Liver (tissue), 9 donors: ENCODE measurements around the gene CXCR6. TPM values are rescaled to one million over a fixed set of nuclear protein-coding genes. Genes with fewer than 3 reads are reported as not detected.

Source experiments
- DNase-seq: peaks from one replicate; pipeline ENCODE4 v3.0.0-alpha.2; 2017; ENCODE audit warnings: low spot score
- H3K27ac ChIP-seq, 2 donors: one replicate each; pipeline ENCODE4 v1.7.0; 2013; ENCODE audit warnings: inconsistent platforms in 2 of 2, low read length in 2 of 2, control low read depth in 1 of 2, low read depth in 1 of 2, mild to moderate bottlenecking in 1 of 2
- H3K27me3 ChIP-seq, 4 donors: one replicate each; pipeline versions ENCODE4 v1.6.1 to v1.7.0; 2013; ENCODE audit warnings: low read length in 3 of 4, inconsistent platforms in 1 of 4, mild to moderate bottlenecking in 1 of 4, moderate library complexity in 1 of 4; ENCODE audit not compliant: control insufficient read depth in 4 of 4, insufficient read depth in 4 of 4
- H3K36me3 ChIP-seq, 4 donors: one replicate each; pipeline versions ENCODE4 v1.6.1 to v1.7.0; 2013; ENCODE audit warnings: low read length in 3 of 4, mild to moderate bottlenecking in 3 of 4, low read depth in 1 of 4, moderate library complexity in 1 of 4; ENCODE audit not compliant: control insufficient read depth in 4 of 4, insufficient read depth in 3 of 4
- H3K4me1 ChIP-seq, 4 donors: one replicate each; pipeline versions ENCODE4 v1.6.1 to v1.7.0; 2013; ENCODE audit warnings: low read length in 3 of 4, mild to moderate bottlenecking in 3 of 4, moderate library complexity in 1 of 4; ENCODE audit not compliant: control insufficient read depth in 4 of 4, insufficient read depth in 4 of 4
- H3K4me3 ChIP-seq, 3 donors: one replicate each; pipeline versions ENCODE4 v1.6.1 to v1.7.0; 2013; ENCODE audit warnings: low read length in 3 of 3, control low read depth in 1 of 3, low read depth in 1 of 3, mild to moderate bottlenecking in 1 of 3
- H3K9ac ChIP-seq, 2 donors: one replicate each; pipeline ENCODE4 v1.7.0; 2013; ENCODE audit warnings: low read length in 2 of 2, mild to moderate bottlenecking in 2 of 2, moderate library complexity in 2 of 2, control low read depth in 1 of 2, low read depth in 1 of 2
- H3K9me3 ChIP-seq, 4 donors: one replicate each; pipeline versions ENCODE4 v1.6.1 to v1.7.0; 2013; ENCODE audit warnings: low read length in 3 of 4; ENCODE audit not compliant: control insufficient read depth in 4 of 4
- EGR1 ChIP-seq, 2 donors: IDR thresholded peaks; 2 replicates each; pipeline ENCODE4 v1.6.1; 2016 to 2018; ENCODE audit warnings: antibody characterized with exemption in 2 of 2, low read depth in 2 of 2
- FOXA1 ChIP-seq: IDR thresholded peaks from 2 replicates; pipeline ENCODE4 v1.6.1; 2016; ENCODE audit warnings: antibody characterized with exemption
- FOXA2 ChIP-seq: IDR thresholded peaks from 2 replicates; pipeline ENCODE4 v1.6.1; 2016; ENCODE audit warnings: antibody characterized with exemption
- GABPA ChIP-seq, 2 donors: IDR thresholded peaks in 1 of 2; conservative IDR thresholded peaks in 1 of 2; 2 replicates each; pipeline ENCODE4 v1.6.1; 2016; ENCODE audit warnings: antibody characterized with exemption in 2 of 2, mild to moderate bottlenecking in 1 of 2, moderate library complexity in 1 of 2
- HNF4A ChIP-seq, 2 donors: conservative IDR thresholded peaks; 2 replicates each; pipeline ENCODE4 v1.6.1; 2016; ENCODE audit warnings: antibody characterized with exemption in 2 of 2, mild to moderate bottlenecking in 2 of 2
- HNF4G ChIP-seq: IDR thresholded peaks from 2 replicates; pipeline ENCODE4 v1.6.1; 2016; ENCODE audit warnings: antibody characterized with exemption
- JUND ChIP-seq, 2 donors: IDR thresholded peaks; 2 replicates each; pipeline ENCODE4 v1.6.1; 2016; ENCODE audit warnings: antibody characterized with exemption in 2 of 2
- NR2F2 ChIP-seq: IDR thresholded peaks from 2 replicates; pipeline ENCODE4 v1.6.1; 2016; ENCODE audit warnings: antibody characterized with exemption
- RAD21 ChIP-seq, 2 donors: IDR thresholded peaks; 2 replicates each; pipeline ENCODE4 v1.6.1; 2016; ENCODE audit warnings: antibody characterized with exemption in 2 of 2, mild to moderate bottlenecking in 2 of 2
- RXRA ChIP-seq, 2 donors: IDR thresholded peaks; 2 replicates each; pipeline ENCODE4 v1.6.1; 2017 to 2018; ENCODE audit warnings: antibody characterized with exemption in 2 of 2, mild to moderate bottlenecking in 1 of 2
- TAF1 ChIP-seq: conservative IDR thresholded peaks from 2 replicates; pipeline ENCODE4 v1.6.1; 2016; ENCODE audit warnings: antibody characterized with exemption, mild to moderate bottlenecking
- YY1 ChIP-seq: IDR thresholded peaks from 2 replicates; pipeline ENCODE4 v1.6.1; 2016; ENCODE audit warnings: antibody characterized with exemption, mild to moderate bottlenecking
- WGBS: extraction: QIAGEN DNeasy Blood & Tissue Kit; methylation state at CpG from one replicate; pipeline ENCODE4 v1.1.7; 2013; 5-methylcytosine and 5-hydroxymethylcytosine counted together
- polyA plus RNA-seq, 2 donors: library from polyadenylated mRNA; stranded (reverse) in 1 of 2; unstranded in 1 of 2; fragments of 200-250 nt in 1 of 2; fragments of >200 nt in 1 of 2; fragmentation: Nextera tagmentation in 1 of 2; extraction: Ambion mirVana in 1 of 2; gene quantifications; one replicate each; pipeline versions ENCODE4 v1.2.1 to v1.2.3, GENCODE V29; 2013 to 2015
- total RNA-seq, 2 donors: library from RNA; depleted of rRNA; stranded (reverse); fragments of >200 nt; gene quantifications; one replicate each; pipeline ENCODE4 v1.2.3, GENCODE V29; 2014
- TF ChIP-seq, protein P1 (sequence below): IDR thresholded peaks from 2 replicates; pipeline ENCODE4 v1.6.1; 2016; ENCODE audit warnings: antibody characterized with exemption
- TF ChIP-seq, protein P2 (sequence below): IDR thresholded peaks from 2 replicates; pipeline ENCODE4 v1.6.1; 2016; ENCODE audit warnings: antibody characterized with exemption
- TF ChIP-seq, protein P3 (sequence below): fragments of 150-350 bp; IDR thresholded peaks from 2 replicates; pipeline ENCODE4 v1.5.1; 2017; ENCODE audit warnings: improper control_type of control experiment, low read depth, low read length; ENCODE audit not compliant: missing input control
- TF ChIP-seq, protein P4 (sequence below): IDR thresholded peaks from 2 replicates; pipeline ENCODE4 v1.6.1; 2016; ENCODE audit warnings: antibody characterized with exemption, mild to moderate bottlenecking
- TF ChIP-seq, protein P5 (sequence below): IDR thresholded peaks from 2 replicates; pipeline ENCODE4 v1.6.1; 2016; ENCODE audit warnings: antibody characterized with exemption
- donor health status: healthy.
- donor health status: healthy.
- donor health status: healthy.
- donor health status: healthy.
- donor health status: healthy.

The CXCR6 gene
- total and polyA plus RNA-seq, 4 donors = 0.60 to 2.9 (median 0.96) TPM

DNA sequence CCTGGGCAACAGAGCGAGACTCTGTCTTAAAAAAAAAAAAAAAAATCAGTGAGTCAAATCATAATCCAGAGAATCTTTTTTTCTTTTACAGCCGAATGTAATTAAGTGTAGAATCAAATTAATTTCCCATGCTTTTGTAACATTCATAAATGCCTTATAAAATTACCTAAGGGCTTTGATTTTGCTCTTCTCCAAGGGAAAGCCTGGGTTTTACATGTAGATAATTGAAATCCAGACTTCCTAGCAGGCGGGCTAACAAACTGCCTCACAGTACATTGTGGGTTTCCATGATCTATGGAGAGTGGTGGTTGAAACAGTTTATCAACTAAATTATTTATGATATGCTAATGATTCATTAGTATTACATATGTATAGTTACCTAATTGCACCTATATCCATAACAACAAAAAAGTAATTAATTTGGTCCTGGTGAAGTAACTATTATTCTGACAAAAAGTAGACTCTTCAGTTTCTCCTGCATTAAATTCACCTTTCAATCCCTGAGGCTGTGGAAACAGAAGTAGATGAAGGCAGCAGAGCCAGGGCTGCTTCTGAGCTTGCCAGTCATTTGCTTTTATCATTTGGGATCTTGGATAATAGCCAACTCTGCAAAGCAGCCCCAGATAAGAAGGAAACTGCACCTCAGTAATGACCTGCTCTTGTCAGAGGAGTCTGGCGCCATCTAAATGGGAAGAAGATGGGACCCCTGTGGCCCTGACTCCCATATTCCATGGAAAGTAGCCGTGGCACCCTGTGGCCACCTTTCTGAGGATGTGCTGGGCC is 47.4 kb upstream of the CXCR6 start:
- Histone ChIP-seq H3K4me1 (no peaks in the 10 kb centered on the region), H3K36me3 (no peaks in the 10 kb centered on the region), H3K4me3 (no peak overlapping the region), H3K9me3 (no peaks in the 10 kb centered on the region), H3K9ac (no peak overlapping the region), H3K27ac (no peak overlapping the region), H3K27me3 (no peaks in the 10 kb centered on the region)
- 97% methylated on average over 5 of the region's 5 CpGs for WGBS
- no peak for DNase-seq
- TF ChIP-seq, protein P1, sequence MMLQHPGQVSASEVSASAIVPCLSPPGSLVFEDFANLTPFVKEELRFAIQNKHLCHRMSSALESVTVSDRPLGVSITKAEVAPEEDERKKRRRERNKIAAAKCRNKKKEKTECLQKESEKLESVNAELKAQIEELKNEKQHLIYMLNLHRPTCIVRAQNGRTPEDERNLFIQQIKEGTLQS = no peak

DNA sequence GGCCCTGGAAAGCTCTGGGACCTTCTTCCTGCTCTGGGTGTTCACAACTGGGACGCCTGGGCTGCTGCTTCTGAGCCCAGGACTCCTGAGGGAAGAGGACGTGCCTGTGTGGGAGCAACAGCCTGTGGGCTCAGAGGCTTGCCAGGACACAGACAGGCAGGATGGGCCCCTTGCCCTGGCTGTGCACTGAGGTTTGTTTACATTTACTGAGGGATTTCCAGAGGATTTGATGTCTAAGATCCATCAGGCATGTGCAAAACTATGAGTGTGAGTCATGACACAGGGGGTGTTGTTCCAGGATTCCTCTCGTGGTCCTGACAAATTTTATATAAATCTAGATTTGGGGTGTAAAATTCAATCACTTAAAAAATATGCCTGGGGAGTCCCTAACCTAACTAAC is 46.3 kb upstream of the CXCR6 start:
- no peaks in the 10 kb centered on the region for H3K36me3 ChIP-seq
- no peaks in the 10 kb centered on the region for H3K4me1 ChIP-seq
- H3K27me3 ChIP-seq = no peaks in the 10 kb centered on the region
- 84% methylated on average over 3 of the region's 3 CpGs for WGBS
- no peak for DNase-seq
- no peak overlapping the region for H3K4me3 ChIP-seq
- H3K9me3 ChIP-seq = no peaks in the 10 kb centered on the region
- TF ChIP-seq, protein P2, sequence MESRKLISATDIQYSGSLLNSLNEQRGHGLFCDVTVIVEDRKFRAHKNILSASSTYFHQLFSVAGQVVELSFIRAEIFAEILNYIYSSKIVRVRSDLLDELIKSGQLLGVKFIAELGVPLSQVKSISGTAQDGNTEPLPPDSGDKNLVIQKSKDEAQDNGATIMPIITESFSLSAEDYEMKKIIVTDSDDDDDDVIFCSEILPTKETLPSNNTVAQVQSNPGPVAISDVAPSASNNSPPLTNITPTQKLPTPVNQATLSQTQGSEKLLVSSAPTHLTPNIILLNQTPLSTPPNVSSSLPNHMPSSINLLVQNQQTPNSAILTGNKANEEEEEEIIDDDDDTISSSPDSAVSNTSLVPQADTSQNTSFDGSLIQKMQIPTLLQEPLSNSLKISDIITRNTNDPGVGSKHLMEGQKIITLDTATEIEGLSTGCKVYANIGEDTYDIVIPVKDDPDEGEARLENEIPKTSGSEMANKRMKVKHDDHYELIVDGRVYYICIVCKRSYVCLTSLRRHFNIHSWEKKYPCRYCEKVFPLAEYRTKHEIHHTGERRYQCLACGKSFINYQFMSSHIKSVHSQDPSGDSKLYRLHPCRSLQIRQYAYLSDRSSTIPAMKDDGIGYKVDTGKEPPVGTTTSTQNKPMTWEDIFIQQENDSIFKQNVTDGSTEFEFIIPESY = no peak
- TF ChIP-seq TAF1 (no peak), HNF4G (no peak), YY1 (no peak), RXRA (IDR thresholded peaks at IDR 0.05) (no peak), GABPA (IDR thresholded peaks at IDR 0.05 in 1 of 2, conservative IDR thresholded peaks at IDR 0.05 in 1 of 2) (no peak), FOXA2 (no peak), HNF4A (conservative IDR thresholded peaks at IDR 0.05) (no peak), NR2F2 (no peak), EGR1 (IDR thresholded peaks at IDR 0.05; ENCODE audit: low read depth in 2 of 2) (no peak), JUND (IDR thresholded peaks at IDR 0.05) (no peak), FOXA1 (no peak), RAD21 (IDR thresholded peaks at IDR 0.05) (no peak)
- TF ChIP-seq, protein P3, sequence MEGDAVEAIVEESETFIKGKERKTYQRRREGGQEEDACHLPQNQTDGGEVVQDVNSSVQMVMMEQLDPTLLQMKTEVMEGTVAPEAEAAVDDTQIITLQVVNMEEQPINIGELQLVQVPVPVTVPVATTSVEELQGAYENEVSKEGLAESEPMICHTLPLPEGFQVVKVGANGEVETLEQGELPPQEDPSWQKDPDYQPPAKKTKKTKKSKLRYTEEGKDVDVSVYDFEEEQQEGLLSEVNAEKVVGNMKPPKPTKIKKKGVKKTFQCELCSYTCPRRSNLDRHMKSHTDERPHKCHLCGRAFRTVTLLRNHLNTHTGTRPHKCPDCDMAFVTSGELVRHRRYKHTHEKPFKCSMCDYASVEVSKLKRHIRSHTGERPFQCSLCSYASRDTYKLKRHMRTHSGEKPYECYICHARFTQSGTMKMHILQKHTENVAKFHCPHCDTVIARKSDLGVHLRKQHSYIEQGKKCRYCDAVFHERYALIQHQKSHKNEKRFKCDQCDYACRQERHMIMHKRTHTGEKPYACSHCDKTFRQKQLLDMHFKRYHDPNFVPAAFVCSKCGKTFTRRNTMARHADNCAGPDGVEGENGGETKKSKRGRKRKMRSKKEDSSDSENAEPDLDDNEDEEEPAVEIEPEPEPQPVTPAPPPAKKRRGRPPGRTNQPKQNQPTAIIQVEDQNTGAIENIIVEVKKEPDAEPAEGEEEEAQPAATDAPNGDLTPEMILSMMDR = no peak
- TF ChIP-seq, protein P4, sequence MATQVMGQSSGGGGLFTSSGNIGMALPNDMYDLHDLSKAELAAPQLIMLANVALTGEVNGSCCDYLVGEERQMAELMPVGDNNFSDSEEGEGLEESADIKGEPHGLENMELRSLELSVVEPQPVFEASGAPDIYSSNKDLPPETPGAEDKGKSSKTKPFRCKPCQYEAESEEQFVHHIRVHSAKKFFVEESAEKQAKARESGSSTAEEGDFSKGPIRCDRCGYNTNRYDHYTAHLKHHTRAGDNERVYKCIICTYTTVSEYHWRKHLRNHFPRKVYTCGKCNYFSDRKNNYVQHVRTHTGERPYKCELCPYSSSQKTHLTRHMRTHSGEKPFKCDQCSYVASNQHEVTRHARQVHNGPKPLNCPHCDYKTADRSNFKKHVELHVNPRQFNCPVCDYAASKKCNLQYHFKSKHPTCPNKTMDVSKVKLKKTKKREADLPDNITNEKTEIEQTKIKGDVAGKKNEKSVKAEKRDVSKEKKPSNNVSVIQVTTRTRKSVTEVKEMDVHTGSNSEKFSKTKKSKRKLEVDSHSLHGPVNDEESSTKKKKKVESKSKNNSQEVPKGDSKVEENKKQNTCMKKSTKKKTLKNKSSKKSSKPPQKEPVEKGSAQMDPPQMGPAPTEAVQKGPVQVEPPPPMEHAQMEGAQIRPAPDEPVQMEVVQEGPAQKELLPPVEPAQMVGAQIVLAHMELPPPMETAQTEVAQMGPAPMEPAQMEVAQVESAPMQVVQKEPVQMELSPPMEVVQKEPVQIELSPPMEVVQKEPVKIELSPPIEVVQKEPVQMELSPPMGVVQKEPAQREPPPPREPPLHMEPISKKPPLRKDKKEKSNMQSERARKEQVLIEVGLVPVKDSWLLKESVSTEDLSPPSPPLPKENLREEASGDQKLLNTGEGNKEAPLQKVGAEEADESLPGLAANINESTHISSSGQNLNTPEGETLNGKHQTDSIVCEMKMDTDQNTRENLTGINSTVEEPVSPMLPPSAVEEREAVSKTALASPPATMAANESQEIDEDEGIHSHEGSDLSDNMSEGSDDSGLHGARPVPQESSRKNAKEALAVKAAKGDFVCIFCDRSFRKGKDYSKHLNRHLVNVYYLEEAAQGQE = no peak
- TF ChIP-seq, protein P5, sequence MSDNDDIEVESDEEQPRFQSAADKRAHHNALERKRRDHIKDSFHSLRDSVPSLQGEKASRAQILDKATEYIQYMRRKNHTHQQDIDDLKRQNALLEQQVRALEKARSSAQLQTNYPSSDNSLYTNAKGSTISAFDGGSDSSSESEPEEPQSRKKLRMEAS = no peak
- TF ChIP-seq, protein P1 = no peak
- no peak overlapping the region for H3K27ac ChIP-seq
- no peak overlapping the region for H3K9ac ChIP-seq
